RWPE1 (cell line): ENCODE measurements around the gene C9orf43.

Experiments
- CTCF ChIA-PET: fragments of 350-600 bp; sonication (Branson Sonifier 250); formaldehyde crosslinking; extraction: SDS; loops from one replicate; lab custom pipeline; 2021; lab: Yijun Ruan, JAX
- POLR2A ChIA-PET: fragments of 400-600 bp; formaldehyde crosslinking; extraction: SDS; loops from one replicate; lab custom pipeline; 2020; ENCODE audit warnings: antibody characterized with exemption; ENCODE audit not compliant: low non-redundant PET; lab: Yijun Ruan, JAX
- DNase-seq: peaks from one replicate; pipeline ENCODE4 v3.0.0; 2012; ENCODE audit warnings: low spot score
- H3K27ac ChIP-seq: fragments of 450-650 bp; 2 replicates; pipeline ENCODE4 v1.5.1; 2017
- TF ChIP-seq, protein P1 (sequence below): fragments of 450-650 bp; conservative IDR thresholded peaks from 2 replicates; pipeline ENCODE4 v1.5.1; 2017; ENCODE audit warnings: low read depth, mild to moderate bottlenecking

C9orf43 gene

DNA sequence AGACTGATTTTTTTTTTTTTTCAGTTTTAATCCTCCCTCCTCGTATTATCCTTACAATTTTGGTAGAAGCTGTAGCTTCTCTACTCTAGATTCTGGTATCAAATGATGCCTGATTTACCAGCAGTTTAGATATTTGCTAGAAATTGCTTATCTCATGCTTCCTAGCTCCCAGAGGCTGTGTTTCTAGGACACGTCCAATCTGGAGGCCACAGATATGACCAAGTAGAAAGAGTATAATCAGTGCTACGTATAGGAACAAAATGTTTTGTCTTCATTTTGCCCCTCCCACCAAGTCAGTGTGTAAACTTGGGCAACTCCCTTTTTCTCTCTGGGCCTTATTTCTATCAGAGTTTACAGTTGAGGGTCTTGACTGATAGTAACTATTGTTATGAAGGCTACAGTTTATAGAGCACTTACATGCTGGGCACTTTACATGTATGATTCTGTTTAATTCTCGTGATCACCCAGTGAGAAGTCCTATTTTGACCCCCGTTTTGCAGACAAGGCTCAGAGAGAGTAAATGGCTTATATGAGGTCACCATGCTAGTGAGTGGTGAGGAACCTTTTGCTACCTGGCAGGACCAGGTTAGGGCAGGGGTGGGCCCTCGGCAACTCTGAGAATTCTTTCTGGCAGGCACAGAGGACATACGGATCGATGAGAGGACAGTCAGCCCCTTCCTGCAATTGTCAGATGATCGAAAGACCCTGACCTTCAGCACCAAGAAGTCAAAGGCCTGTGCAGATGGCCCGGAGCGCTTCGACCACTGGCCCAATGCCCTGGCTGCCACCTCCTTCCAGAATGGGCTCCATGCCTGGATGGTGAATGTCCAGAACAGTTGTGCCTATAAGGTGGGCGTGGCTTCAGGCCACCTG lies 41.3 kb upstream of the C9orf43 start:
- H3K27ac ChIP-seq: no peak overlapping the region
- no peak for DNase-seq
- TF ChIP-seq, protein P1, sequence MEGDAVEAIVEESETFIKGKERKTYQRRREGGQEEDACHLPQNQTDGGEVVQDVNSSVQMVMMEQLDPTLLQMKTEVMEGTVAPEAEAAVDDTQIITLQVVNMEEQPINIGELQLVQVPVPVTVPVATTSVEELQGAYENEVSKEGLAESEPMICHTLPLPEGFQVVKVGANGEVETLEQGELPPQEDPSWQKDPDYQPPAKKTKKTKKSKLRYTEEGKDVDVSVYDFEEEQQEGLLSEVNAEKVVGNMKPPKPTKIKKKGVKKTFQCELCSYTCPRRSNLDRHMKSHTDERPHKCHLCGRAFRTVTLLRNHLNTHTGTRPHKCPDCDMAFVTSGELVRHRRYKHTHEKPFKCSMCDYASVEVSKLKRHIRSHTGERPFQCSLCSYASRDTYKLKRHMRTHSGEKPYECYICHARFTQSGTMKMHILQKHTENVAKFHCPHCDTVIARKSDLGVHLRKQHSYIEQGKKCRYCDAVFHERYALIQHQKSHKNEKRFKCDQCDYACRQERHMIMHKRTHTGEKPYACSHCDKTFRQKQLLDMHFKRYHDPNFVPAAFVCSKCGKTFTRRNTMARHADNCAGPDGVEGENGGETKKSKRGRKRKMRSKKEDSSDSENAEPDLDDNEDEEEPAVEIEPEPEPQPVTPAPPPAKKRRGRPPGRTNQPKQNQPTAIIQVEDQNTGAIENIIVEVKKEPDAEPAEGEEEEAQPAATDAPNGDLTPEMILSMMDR: no peak
- ChIA-PET POLR2A (interaction anchor here (1.0 kb wide), 1 partner anchor 19 kb away, joined by 3 read pairs; no protein-coding TSS in a partner anchor), CTCF (interaction anchor here (0.6 kb wide), 2 partner anchors 10 to 286 kb away, joined by 3 read pairs; no protein-coding TSS in a partner anchor)

DNA sequence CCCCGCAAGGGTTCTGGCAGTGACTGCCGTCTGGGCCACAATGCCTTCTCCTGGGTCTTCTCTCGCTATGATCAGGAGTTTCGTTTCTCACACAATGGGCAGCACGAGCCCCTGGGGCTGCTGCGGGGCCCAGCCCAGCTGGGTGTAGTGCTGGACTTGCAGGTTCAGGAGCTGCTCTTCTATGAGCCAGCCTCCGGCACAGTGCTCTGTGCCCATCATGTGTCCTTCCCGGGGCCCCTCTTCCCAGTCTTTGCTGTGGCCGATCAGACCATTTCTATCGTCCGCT lies 40.7 kb upstream of the C9orf43 start:
- ChIA-PET CTCF (interaction anchor here (0.6 kb wide), 1 partner anchor 11 kb away, joined by 3 read pairs; no protein-coding TSS in a partner anchor), POLR2A (no interaction called here)
- TF ChIP-seq, protein P1: no peak
- DNase-seq: no peak
- no peak overlapping the region for H3K27ac ChIP-seq

DNA sequence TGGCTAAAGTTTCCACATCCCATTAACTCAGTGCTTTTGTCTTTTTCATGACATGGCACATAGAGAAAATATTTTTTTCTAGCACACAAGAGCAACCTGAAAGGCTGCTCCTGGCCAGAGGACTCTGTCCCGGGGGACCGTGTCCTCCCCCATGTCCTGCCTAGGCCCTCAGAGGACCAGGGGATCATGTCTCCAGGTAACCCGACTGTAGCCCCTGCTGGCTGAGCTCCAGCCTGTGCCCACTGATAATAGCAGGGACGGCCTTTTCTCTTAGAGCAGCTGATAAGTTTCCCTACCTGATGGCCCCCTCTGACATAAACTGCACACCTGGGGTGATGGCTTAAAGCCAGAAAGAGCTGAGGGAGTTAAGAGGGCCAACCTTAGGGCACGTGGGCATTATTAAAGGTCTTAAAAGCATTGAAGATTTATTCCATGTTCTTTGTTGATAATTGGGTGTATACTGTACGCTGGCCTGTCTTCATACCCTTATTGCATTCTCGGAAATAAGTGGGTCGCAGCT lies 39.7 kb upstream of the C9orf43 start:
- CTCF ChIA-PET: interaction anchor here (0.6 kb wide), 1 partner anchor 11 kb away, joined by 4 read pairs; no protein-coding TSS in a partner anchor
- POLR2A ChIA-PET: interaction anchor here (0.5 to 0.6 kb wide), 2 partner anchors 61 to 811 kb away, joined by 4 to 5 read pairs; no protein-coding TSS in a partner anchor
- H3K27ac ChIP-seq: no peak overlapping the region
- TF ChIP-seq, protein P1: no peak
- DNase-seq: no peak

DNA sequence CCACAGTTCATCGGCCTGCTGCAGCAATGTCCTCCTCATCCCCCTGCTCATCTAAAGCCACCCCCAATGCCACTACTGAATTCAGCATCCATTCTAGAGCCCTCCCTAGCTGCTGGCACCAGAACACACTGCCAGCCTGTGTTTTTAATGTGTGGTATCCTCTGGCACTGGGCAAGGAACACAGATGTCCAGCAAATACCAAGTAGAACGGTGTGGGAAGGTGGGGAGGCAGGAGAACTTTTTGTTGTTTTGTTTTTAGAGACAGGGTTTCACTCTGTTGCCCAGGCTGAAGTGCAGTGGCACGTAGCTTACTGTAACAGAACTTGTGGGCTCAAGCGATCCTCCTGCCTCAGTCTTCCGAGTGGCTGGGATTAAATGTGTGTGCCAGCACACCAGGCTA lies 38.5 kb upstream of the C9orf43 start:
- peak overlapping the region; percentile 21 for H3K27ac ChIP-seq
- ChIA-PET POLR2A (no interaction called here), CTCF (no interaction called here)
- TF ChIP-seq, protein P1: no peak
- no peak for DNase-seq

DNA sequence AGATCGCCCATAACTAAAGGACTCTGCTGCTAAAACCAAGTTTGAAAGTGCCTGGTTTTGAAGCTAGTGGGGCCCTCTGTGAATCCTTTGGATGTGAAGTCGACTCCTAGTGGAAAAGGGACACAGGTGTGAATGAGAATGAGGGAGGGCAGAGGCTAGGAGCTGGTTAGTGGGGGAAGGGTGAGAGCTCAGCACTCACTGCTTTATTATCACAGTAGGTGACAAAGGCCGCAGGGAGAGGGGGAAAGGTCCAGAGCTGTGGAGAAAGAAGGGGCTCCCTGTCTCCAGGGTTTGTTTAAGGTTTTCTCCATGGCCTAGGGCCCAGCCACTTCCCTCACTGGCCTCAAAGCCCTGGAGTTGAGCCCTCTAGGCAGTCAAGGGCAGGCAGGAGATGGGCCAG lies 37.3 kb upstream of the C9orf43 start:
- TF ChIP-seq, protein P1: no peak
- POLR2A ChIA-PET: interaction anchor here (0.5 kb wide), 1 partner anchor 35 kb away, joined by 9 read pairs; no protein-coding TSS in a partner anchor
- CTCF ChIA-PET: interaction anchor here (0.7 kb wide), 1 partner anchor 9 kb away, joined by 9 read pairs; no protein-coding TSS in a partner anchor
- no peak overlapping the region for H3K27ac ChIP-seq
- no peak for DNase-seq

DNA sequence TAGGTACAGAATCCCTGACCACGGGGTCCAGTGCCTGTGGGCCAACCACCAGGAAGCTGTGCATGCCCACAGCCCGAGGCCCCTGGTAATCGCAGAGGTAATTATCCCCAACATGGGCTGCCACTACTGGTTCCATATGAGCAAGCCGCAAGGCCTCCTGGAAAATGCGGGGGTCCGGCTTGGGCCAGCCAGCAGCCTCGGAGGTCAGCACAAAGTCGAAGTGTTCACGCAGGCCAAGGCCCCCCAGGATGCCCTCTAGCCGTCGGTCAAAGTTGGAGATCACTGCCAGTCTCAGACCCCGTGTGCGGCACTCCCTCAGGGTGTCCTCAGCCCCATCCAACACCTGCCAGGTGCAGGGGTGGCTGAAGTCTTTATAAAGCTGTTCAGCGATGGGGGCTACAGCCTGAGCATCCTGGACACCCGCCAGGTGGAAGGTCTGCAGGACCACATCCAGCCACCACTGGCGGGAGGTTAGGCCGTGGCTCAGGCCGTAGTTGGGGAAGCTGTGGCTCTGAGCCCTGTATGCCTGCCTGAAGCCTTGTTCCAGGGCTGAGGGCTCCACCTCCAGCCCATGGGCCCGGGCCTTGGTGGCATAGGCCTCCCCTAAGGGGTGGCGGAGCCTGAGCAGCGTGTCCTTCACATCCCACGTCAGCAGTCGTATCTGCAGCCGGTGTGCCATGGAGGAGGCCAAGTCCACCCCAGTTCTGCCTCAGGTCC lies 36.7 kb upstream of the C9orf43 start:
- peak overlapping the region; percentile 2; the same call in 1 of the 2 replicates for H3K27ac ChIP-seq
- TF ChIP-seq, protein P1: no peak
- CTCF ChIA-PET: no interaction called here
- no peak for DNase-seq
- POLR2A ChIA-PET: interaction anchor here (0.5 kb wide), 1 partner anchor 35 kb away, joined by 9 read pairs; no protein-coding TSS in a partner anchor
